Measurements from ENCODE around the gene SLC16A13.

GRCh38 chr17:7083592-7083991, 47.8 kb downstream of the SLC16A13 start:
- no peak for TF ChIP-seq CTCF (conservative IDR thresholded peaks at IDR 0.05; ENCODE audit: low read depth, low read length)
- no peak for TF ChIP-seq SMC3 (IDR thresholded peaks at IDR 0.05; ENCODE audit: low read depth, low read length)
- TF ChIP-seq POLR2A (IDR thresholded peaks at IDR 0.05; ENCODE audit: low read depth, low read length), result no peak
- no peak for TF ChIP-seq USF2 (IDR thresholded peaks at IDR 0.05; ENCODE audit: low read depth, low read length)
- TF ChIP-seq NFE2L2 (IDR thresholded peaks at IDR 0.05; ENCODE audit: low read depth, low read length), result no peak
